ENCODE measurements around the gene USP15. TPM values are rescaled to one million over a fixed set of nuclear protein-coding genes. Genes with fewer than 3 reads are reported as not detected.
"Not testable (repeated sequence)": the region's sequence is repeated elsewhere in the genome, so short reads cannot be mapped to it uniquely, and the experiment has no call there.

USP15 gene
- polyA plus RNA-seq, 10 donors = 30.3 to 47.3 (median 38.8) TPM

DNA sequence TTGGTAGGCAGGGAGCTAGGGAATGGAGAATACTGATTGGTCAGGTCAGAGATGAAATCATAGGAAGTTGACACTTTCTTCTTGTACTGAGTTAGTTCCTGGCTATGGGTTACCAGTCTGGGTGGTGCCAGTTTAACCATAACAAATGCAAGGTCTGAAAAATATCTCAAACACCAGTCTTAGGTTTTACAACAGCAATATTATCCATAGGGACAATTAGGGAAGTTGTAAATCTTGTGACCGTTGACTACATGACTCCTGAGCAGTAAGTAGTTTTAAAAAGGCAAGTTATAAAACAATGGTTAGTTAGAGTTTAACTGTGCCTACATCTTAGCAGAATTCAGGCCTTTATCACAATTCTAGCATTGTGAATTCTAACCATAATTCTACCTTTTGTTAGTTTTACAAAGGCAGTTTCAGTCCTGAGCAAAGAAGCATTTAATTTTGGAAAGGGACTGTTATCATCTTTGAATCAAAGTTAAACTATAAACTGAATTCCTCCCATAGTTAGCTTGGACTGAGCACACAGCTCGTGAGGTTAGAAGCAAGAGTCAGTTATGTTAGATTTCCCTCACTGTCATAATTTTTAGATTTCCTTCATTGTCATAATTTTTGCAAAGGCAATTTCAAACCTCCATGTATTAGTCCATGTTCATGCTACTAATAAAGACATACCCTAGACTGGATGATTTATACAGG lies 186.7 kb downstream of the USP15 start:
- no peak for DNase-seq

DNA sequence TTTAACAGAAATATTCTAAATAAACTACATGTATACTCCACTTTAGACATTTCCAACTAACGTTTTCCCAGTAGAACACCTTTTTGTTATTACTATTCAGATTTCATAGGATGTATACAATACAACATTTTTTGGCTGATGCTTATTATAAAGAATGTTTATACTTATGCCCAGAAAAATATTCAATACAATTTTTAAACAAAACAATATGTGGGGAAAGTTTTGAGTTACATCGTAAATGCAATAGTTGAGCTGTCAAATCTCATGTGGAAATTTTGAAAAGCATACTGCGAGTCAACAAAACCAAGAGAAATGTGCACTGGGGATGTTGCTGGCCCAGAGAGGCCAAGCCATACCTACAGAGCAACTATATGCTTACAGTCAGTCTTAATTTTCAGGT lies 188.2 kb downstream of the USP15 start:
- DNase-seq = no peak

DNA sequence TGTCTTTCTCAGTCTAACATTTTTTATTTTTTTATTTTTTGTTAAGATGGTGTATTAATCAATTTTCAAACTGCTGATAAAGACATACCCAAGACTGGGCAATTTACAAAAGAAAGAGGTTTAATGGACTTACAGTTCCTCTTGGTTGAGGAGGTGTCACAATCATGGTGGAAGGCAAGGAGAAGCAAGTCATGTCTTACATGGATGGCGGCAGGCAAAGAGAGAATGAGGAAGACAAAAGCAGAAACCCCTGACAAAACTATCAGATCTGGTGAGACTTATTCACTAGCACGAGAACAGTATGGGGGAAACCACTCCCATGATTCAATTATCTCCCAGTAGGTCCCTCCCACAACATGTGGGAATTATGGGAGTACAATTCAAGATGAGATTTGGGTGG lies 195.2 kb downstream of the USP15 start:
- not testable (repeated sequence) for DNase-seq

DNA sequence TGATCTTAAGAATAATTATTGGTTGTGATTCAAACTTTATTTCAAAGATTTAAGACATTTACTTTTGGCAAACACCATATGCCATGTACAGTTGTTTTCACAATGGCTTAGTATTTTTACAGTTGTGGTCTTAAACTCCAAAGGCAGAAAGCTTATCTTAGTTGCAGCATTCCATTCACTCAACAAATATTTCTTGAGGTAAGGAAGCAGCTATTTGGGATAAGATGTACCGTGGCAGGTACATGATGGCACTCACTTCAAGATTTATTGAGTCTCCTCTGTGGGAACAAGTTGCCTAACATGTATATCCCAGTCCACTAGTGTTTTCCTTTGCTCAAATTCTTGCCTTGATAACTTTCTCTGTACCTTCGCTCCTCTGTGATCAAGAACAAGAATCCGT lies 198.4 kb downstream of the USP15 start:
- no peak for DNase-seq

DNA sequence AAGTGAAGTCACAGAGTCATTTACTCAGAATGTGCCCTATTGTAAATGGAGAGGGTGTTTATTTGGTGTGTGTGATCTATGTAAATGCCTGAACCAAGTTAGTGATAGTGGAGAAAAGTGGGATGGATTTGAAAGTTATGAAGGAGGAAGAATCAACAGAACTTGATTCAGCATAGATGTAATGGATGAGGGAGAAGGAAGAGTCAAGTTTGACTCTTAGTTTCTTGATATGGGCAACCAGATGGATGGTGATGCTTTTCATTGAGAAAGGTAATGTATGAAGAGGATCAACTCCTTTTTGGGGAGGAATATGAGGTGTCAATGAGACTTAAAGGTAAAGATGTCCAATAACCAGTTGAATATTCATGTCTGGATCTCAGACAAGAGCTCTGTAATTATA lies 199.8 kb downstream of the USP15 start:
- no peak for DNase-seq

DNA sequence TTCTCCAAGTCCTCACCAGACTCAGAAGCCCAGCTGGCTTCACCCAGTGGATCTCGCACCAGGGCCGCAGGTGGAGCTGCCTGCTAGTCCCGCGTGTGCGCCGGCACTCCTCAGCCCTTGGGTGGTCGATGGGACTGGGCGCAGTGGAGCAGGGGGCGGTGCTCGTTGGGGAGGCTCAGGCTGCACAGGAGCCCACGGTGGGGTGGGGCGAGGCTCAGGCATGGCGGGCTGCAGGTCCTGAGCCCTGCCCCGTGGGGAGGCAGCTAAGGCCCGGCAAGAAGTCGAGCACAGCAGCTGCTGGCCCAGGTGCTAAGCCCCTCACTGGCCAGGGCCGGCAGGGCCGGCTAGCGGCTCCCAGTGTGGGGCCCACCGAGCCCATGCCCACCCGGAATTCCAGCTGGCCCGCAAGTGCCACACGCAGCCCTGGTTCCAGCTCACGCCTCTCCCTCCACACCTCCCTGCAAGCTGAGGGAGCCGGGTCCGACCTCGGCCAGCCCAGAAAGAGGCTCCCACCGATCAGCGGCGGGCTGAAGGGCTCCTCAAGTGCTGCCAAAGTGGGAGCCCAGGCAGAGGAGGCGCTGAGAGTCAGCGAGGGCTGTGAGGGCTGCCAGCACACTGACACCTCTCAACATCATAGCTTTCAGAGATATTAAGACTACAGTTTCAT lies 201.1 kb downstream of the USP15 start:
- DNase-seq = not testable (repeated sequence)

DNA sequence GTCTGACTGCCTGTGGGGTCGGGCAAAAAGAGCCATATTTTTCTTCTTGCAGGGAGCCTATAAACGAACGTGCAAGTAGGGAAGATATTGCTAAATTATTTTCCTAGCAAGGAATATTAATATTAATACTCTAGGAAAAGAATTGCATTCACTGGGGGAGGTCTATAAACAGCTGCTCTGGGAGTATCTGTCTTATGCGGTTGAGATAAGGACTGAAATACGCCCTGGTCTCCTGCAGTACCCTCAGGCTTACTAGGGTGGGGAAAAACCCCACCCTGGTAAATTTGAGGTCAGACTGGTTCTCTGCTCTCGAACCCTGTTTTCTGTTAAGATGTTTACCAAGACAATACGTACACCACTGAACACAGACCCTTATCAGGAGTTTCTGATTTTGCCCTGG lies 203.0 kb downstream of the USP15 start:
- DNase-seq = not testable (repeated sequence)

Other genes with a start within 250 kb of the USP15 start
- gene MON2, start 206.4 kb downstream of the USP15 start, polyA plus RNA-seq (ENCODE audit: insufficient read length in 10 of 10) = 10 to 100 TPM; 29.2 to 63.8 (median 37.4) TPM

Measured in muscle of back (tissue), 11 donors.